ENCODE data around the gene SLC44A1. TPM values are rescaled to one million over a fixed set of nuclear protein-coding genes. Genes with fewer than 3 reads are reported as not detected.

The SLC44A1 gene
- total RNA-seq, 1 experiment from 2014 or later = 30.8 TPM

DNA sequence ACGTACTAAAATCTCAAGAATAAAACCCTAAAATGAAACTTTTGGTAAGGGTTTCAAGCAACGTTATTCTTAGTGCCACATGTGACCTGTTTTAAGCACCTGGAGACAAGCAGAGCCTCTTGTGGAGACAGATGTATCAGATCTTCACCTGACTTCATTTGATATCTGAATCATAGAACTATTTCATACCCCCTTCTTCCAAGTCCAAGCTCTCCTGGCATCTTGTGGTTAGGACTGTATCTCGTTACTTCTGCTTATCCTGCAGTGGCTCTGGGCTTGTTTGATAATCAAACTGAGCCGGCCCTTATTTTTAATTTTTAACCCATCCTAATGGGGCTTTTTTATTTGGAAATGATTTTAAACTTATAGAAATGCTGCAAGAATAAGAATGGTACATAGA lies 192.3 kb downstream of the SLC44A1 start:
- no peaks in the 10 kb centered on the region for H3K27me3 ChIP-seq (ENCODE audit: control insufficient read depth, insufficient read depth, low read length)
- no peak for DNase-seq
- H3K4me3 ChIP-seq (ENCODE audit: insufficient read depth, low read depth, low read length) = no peak overlapping the region

GRCh38 chr9:105437704-105438103 lies 193.3 kb downstream of the SLC44A1 start:
- Histone ChIP-seq H3K27me3 (ENCODE audit: control insufficient read depth, insufficient read depth, low read length) (no peaks in the 10 kb centered on the region), H3K4me3 (ENCODE audit: insufficient read depth, low read depth, low read length) (no peak overlapping the region), H3K36me3 (replicated peaks; ENCODE audit: control insufficient read depth, insufficient read depth, low read length) (no peaks in the 10 kb centered on the region)
- no peak for DNase-seq

More for the DNA sequence above, 192.3 kb downstream of the SLC44A1 start:
- no peaks in the 10 kb centered on the region for H3K36me3 ChIP-seq (replicated peaks; ENCODE audit: control insufficient read depth, insufficient read depth, low read length)

GRCh38 chr9:105438141-105438806 lies 193.8 kb downstream of the SLC44A1 start:
- DNase-seq = no peak
- H3K27me3 ChIP-seq (ENCODE audit: control insufficient read depth, insufficient read depth, low read length) = no peaks in the 10 kb centered on the region

GRCh38 chr9:105439428-105439827 lies 195.0 kb downstream of the SLC44A1 start:
- Histone ChIP-seq H3K27me3 (ENCODE audit: control insufficient read depth, insufficient read depth, low read length) (no peaks in the 10 kb centered on the region), H3K4me3 (ENCODE audit: insufficient read depth, low read depth, low read length) (no peak overlapping the region), H3K36me3 (replicated peaks; ENCODE audit: control insufficient read depth, insufficient read depth, low read length) (no peaks in the 10 kb centered on the region)
- no peak for DNase-seq

More at GRCh38 chr9:105438141-105438806, 193.8 kb downstream of the SLC44A1 start:
- Histone ChIP-seq H3K4me3 (ENCODE audit: insufficient read depth, low read depth, low read length) (no peak overlapping the region), H3K36me3 (replicated peaks; ENCODE audit: control insufficient read depth, insufficient read depth, low read length) (no peaks in the 10 kb centered on the region)

DNA sequence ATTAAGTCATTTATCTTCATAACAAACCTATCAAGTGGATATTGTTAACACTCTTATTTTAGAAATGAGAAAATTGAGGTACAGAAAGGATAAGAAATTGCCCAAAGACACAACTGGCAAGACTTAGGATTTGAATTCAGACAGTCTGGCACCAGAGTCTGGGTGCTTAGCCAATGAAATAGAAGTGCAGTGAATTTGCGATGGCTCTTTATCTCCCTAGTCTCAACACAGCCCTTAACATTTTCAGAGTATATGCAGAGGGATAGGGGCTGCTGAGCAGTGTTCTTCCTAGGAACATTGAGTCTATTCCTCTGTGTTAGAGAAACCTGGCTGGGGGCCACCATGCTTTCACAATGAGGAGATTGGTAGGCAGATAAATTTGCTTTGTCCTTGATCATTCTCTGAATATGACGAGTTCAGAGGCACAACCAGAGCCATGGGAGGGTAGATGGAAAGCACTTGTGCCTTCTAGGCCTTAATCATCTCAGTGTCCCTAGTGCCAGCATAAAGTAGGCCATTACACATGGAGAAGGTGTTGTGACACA lies 197.2 kb downstream of the SLC44A1 start:
- H3K27me3 ChIP-seq (ENCODE audit: control insufficient read depth, insufficient read depth, low read length) = no peaks in the 10 kb centered on the region
- H3K36me3 ChIP-seq (replicated peaks; ENCODE audit: control insufficient read depth, insufficient read depth, low read length) = no peaks in the 10 kb centered on the region
- no peak overlapping the region for H3K4me3 ChIP-seq (ENCODE audit: insufficient read depth, low read depth, low read length)
- no peak for DNase-seq

- no peak overlapping the region for H3K4me3 ChIP-seq (ENCODE audit: insufficient read depth, low read depth, low read length)
- DNase-seq = no peak
- H3K27me3 ChIP-seq (ENCODE audit: control insufficient read depth, insufficient read depth, low read length) = no peaks in the 10 kb centered on the region
- no peaks in the 10 kb centered on the region for H3K36me3 ChIP-seq (replicated peaks; ENCODE audit: control insufficient read depth, insufficient read depth, low read length)
Observed at GRCh38 chr9:105443121-105443520, 198.7 kb downstream of the SLC44A1 start.

DNA sequence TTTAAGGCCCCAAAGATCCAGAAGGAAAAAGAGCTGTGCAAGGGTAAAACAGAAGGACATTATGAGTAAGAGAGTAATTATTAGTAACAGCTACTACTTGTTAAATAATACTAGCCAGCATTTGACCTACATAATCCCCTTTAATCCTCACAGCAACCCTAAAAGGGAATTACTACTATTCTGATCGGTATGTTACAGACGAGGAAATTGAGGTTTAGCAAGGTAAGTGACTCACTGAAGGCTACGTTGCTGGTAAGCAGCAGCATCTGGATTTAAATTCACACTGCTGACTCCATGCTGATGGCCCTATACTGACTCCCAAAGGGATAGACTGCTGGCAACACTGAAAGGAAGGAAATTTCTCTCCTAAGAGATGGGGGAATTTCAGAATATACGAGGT lies 199.7 kb downstream of the SLC44A1 start:
- DNase-seq = no peak
- Histone ChIP-seq H3K36me3 (replicated peaks; ENCODE audit: control insufficient read depth, insufficient read depth, low read length) (no peaks in the 10 kb centered on the region), H3K27me3 (ENCODE audit: control insufficient read depth, insufficient read depth, low read length) (no peaks in the 10 kb centered on the region), H3K4me3 (ENCODE audit: insufficient read depth, low read depth, low read length) (no peak overlapping the region)

DNA sequence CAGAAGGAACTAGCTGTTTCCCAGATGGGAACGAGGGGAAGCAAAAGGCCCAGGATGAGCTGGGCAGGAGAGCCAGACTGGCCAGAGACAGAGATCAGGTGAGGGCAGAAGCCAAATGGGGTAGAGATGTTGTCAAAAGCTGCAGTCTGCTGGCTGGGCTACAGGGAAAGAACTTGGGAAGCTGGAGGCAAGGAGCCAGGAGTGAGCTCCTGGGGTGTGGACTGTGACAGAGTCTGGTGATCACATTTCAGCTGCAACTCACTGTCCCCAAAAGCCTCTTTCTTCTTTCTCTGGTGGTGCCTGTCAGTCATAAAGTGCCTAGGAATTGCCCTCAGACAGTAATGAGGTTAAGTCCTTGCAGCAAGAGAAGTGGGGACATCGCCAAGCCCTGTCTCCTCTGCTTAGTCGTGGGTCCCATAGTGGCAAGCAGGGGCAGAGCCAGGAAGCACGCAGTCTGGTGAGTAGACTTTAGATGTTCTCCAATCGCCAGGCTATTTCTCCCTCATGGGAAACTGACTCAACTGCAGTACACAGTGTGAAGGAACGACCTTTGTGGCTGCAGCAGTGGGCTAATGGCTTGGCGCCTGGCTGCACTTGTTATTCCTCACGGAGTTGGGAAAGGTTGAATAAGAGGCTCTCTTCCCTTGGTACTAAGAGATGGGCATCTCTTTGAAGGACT lies 200.9 kb downstream of the SLC44A1 start:
- Histone ChIP-seq H3K36me3 (replicated peaks; ENCODE audit: control insufficient read depth, insufficient read depth, low read length) (no peaks in the 10 kb centered on the region), H3K4me3 (ENCODE audit: insufficient read depth, low read depth, low read length) (no peak overlapping the region), H3K27me3 (ENCODE audit: control insufficient read depth, insufficient read depth, low read length) (no peaks in the 10 kb centered on the region)
- DNase-seq = no peak

GRCh38 chr9:105447386-105447813 lies 202.9 kb downstream of the SLC44A1 start:
- Histone ChIP-seq H3K27me3 (ENCODE audit: control insufficient read depth, insufficient read depth, low read length) (no peaks in the 10 kb centered on the region), H3K36me3 (replicated peaks; ENCODE audit: control insufficient read depth, insufficient read depth, low read length) (no peaks in the 10 kb centered on the region), H3K4me3 (ENCODE audit: insufficient read depth, low read depth, low read length) (peak overlapping the region; percentile 86)
- no peak for DNase-seq

DNA sequence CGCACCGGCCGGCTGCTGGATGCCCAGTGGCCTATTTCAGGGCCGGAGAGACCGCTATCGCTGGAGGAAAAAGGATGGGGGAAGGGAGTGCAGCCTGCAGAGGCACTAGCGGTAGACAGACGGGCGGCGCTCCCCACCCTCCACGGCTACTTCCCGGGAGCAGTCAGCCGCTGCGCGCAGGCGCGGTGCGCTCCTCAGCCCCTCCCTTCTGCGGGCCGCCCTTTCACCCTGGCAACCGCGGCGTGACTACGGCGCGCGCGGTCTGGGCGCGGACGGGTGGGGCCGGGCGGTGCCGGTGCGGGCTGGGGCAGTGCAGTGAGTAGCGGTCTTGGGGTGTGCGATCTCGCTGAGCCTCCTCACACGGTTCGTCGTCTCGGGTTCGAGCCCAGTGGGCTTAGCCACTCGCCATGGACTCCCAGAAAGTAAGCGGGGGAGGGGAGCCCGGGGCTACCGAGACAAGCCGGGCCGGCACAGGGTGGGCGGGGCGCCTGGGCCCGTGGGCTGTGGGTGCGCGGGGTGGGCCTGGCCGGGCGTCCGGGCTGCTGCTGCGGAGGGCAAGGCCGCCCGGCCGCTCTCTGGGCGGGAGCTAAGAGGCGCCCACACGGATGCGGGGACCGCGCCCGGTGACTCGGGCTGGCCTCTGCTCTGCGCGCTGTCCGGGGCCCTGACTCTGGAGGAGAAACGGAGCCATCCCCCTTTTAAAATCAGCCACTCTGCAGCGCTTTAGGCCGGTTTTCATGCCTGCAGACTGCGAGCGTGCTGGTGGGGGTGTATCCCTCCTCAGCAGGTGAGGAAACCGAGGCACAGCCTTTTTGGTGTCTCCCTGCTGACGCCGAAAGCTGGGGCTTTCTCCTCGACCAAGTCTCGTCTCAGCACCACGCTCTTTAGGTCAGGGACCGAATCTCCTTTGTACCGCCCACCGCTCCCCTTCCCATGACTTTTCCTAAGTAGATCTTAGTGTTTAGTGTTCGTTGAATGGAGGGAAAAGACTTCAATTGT lies 203.7 kb downstream of the SLC44A1 start, which contains the start of gene FSD1L:
TSS of gene FSD1L (plus strand) at position 221 of the 999 bp plus-strand sequence. CDS start at position 408, 187 bp downstream.
- Histone ChIP-seq H3K4me3 (ENCODE audit: insufficient read depth, low read depth, low read length) (peak within 1 kb of the TSS; percentile 86), H3K27me3 (ENCODE audit: control insufficient read depth, insufficient read depth, low read length) (no peaks in the 10 kb centered on the region), H3K36me3 (replicated peaks; ENCODE audit: control insufficient read depth, insufficient read depth, low read length) (no peaks in the 10 kb centered on the region)
- peak; percentile 96 for DNase-seq

DNA sequence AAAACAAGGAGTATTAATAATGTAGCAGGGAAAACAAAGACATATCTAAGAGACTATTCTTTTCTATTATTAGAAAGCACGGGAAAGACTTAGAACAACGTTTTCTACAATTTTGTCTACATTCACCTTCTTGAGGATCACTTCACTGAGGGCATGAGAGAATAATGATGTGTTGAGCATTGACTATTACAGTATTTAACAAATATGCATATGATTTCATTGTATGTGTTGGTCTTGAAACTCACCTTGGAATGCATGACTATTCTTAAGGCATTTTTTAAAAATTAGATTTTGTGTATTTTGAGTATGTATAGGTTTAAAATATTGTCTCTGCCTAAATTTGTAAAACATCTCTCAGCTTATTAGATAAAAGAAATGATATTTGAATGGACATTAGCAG lies 204.6 kb downstream of the SLC44A1 start:
- Histone ChIP-seq H3K27me3 (ENCODE audit: control insufficient read depth, insufficient read depth, low read length) (no peaks in the 10 kb centered on the region), H3K4me3 (ENCODE audit: insufficient read depth, low read depth, low read length) (peak overlapping the region; percentile 86; the same call in 1 of the 2 replicates), H3K36me3 (replicated peaks; ENCODE audit: control insufficient read depth, insufficient read depth, low read length) (no peaks in the 10 kb centered on the region)
- no peak for DNase-seq

DNA sequence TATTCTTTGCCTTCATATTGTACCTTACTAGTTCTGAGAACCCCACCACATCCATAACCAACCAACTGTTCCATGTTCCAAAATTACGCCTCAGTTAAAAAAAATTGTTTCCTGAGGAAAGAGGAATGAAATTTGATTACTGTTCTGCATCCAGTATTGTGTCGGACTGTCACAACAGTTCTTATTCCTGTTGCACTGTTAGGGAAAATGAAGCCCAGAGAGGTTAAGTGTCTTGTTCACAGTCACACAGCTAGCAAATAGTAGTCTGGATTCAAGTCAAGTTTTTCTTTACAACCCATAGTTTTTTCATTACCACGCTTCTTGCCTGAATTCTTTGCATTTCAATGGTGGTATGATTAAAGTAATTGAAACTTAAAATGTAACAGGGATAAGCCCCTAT lies 207.7 kb downstream of the SLC44A1 start:
- DNase-seq = no peak
- no peaks in the 10 kb centered on the region for H3K36me3 ChIP-seq (replicated peaks; ENCODE audit: control insufficient read depth, insufficient read depth, low read length)

GRCh38 chr9:105455836-105456475 lies 211.5 kb downstream of the SLC44A1 start:
- H3K36me3 ChIP-seq (replicated peaks; ENCODE audit: control insufficient read depth, insufficient read depth, low read length) = no peaks in the 10 kb centered on the region
- DNase-seq = no peak
- no peak overlapping the region for H3K4me3 ChIP-seq (ENCODE audit: insufficient read depth, low read depth, low read length)

More for the DNA sequence above, 207.7 kb downstream of the SLC44A1 start:
- Histone ChIP-seq H3K27me3 (ENCODE audit: control insufficient read depth, insufficient read depth, low read length) (no peaks in the 10 kb centered on the region), H3K4me3 (ENCODE audit: insufficient read depth, low read depth, low read length) (no peak overlapping the region)

More at GRCh38 chr9:105455836-105456475, 211.5 kb downstream of the SLC44A1 start:
- no peaks in the 10 kb centered on the region for H3K27me3 ChIP-seq (ENCODE audit: control insufficient read depth, insufficient read depth, low read length)
